Dedifferentiated amniotic fluid mesenchymal stem cell (primary cell): ENCODE data around the gene KLHL3.

Experiments used
- DNase-seq: peaks from one replicate; pipeline ENCODE4 v3.0.0-alpha.2; 2016; ENCODE audit errors: extremely low spot score

Gene KLHL3

GRCh38 chr5:137633896-137634295 lies 102.0 kb downstream of the KLHL3 start:
- no peak for DNase-seq

GRCh38 chr5:137632716-137633115 lies 103.2 kb downstream of the KLHL3 start:
- DNase-seq: no peak

- no peak for DNase-seq
Observed at GRCh38 chr5:137631453-137631852, 104.4 kb downstream of the KLHL3 start.

DNA sequence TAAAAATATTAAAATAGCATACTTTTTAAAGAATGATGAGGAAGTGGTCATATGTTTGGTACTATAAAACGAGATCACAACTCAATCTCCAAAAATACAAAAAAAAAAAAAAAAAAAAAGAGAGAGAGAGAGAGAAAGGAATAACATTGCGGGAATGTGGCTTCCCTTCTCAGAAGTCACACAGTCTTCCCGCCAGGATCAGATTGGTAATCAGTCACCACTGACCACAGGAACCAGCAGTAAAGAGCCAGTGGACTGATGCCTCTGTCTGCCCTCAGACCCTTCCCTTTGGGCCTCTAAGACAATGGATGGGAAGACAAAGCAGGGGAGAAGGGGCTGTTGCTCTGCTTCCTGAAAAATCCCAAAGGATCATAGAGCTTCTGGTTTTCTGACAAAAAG lies 104.9 kb downstream of the KLHL3 start:
- DNase-seq: no peak

GRCh38 chr5:137630216-137630971 lies 105.5 kb downstream of the KLHL3 start:
- no peak for DNase-seq

DNA sequence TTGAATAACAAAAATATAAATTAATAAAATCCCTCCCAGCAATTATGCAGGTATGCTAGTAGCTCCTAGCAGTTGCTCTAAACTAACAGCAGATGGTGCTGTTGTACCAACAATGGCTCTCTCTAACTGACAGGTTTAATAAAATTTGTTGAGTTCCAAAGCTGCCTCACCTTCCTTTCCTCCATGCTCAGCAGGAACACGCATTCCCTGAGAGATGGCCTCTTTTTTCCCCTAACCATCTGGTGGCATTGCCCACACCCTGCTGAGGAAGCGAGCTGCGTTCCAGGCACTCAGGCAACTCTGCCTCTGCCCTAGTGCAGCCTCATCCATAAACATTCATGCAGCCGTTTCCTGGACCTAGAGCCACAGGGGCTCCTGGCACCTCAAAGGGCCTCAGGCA lies 106.2 kb downstream of the KLHL3 start:
- peak; percentile 70 for DNase-seq

GRCh38 chr5:137627706-137628105 lies 108.2 kb downstream of the KLHL3 start:
- no peak for DNase-seq

DNA sequence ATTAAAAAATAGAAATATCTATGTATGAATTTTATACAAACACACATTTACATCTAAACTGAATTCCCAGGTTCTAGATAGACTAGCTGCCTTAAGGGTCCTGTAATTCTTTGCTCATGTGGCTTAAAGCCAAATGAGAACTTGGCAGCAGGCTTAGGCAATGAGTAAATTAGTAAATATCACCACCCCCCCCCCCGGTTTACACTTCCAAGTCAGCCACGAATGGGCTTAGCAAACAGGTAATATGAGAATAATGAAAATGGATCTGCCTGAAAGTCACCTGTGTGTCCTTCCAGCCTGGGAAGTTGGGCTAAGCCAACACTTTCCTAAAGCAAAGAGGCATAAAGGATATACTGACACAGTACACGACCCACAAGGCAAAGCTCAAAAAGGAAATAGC lies 108.6 kb downstream of the KLHL3 start:
- DNase-seq: no peak

GRCh38 chr5:137624786-137625349 lies 111.0 kb downstream of the KLHL3 start:
- no peak for DNase-seq

GRCh38 chr5:137622850-137623249 lies 113.0 kb downstream of the KLHL3 start:
- no peak for DNase-seq

- DNase-seq: peak; percentile 62
Observed at GRCh38 chr5:137621861-137622823, 113.7 kb downstream of the KLHL3 start.

DNA sequence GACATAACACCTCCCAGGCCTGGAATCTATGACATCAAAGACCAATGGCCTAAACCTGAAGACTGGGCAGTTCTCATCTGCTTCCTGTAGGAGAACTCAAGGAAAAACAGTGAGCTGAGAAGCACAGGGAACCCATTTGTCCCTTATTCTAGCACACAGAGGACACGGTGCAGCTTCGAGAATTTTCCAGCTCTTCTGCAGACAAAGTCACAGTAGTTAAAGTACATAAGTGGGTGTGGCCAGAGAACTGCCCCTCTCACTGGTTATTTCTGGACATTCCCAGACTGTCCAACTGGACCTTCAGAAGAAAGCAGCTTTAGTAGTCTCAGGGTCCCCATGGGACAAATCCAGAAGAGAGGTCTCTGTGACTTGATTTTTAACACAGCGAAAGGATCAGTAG lies 114.6 kb downstream of the KLHL3 start:
- no peak for DNase-seq

GRCh38 chr5:137619191-137619870 lies 116.6 kb downstream of the KLHL3 start:
- peak; percentile 96 for DNase-seq

- no peak for DNase-seq
Observed at GRCh38 chr5:137618476-137618875, 117.4 kb downstream of the KLHL3 start.

GRCh38 chr5:137617528-137618205 lies 118.2 kb downstream of the KLHL3 start:
- peak; percentile 32 for DNase-seq

DNA sequence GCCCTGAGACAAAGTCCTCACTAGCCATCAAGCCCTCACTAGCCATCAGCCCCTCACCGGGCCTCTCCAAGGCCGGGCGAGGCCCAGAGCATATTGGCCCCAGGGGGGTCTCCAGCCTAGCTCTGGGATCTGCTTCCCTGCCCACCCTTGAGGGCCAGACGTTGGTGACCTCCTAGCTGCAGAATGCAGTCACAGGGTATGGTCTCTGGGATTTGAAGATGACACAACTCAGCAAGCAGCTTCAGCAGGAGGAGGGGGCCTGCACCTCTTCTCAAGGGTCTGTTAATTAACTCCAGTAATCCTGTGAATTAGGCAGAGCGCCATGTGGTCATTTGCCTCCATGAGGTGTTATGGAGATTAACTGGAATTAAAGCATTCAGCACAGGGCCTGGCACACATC lies 119.8 kb downstream of the KLHL3 start:
- DNase-seq: no peak

- no peak for DNase-seq
Observed at GRCh38 chr5:137615171-137615775, 120.6 kb downstream of the KLHL3 start.

- DNase-seq: no peak
Observed at GRCh38 chr5:137613554-137614265, 122.2 kb downstream of the KLHL3 start.

GRCh38 chr5:137612576-137612975 lies 123.3 kb downstream of the KLHL3 start:
- no peak for DNase-seq

- DNase-seq: no peak
Observed at GRCh38 chr5:137611794-137612435, 124.0 kb downstream of the KLHL3 start.
